GM12872 (cell line): ENCODE data around the gene UBN1.

ENCODE experiments used
- CTCF ChIP-seq: IDR thresholded peaks from 3 replicates; pipeline ENCODE4 v1.5.1; 2011; ENCODE audit warnings: low read depth, mild to moderate bottlenecking, low read length, moderate library complexity; ENCODE audit not compliant: insufficient read depth

Gene UBN1

GRCh38 chr16:4890026-4890425 lies 42.7 kb downstream of the UBN1 start:
- no peak for TF ChIP-seq CTCF

- TF ChIP-seq CTCF, result no peak
These were observed 43.4 kb downstream of the UBN1 start for GRCh38 chr16:4890686-4891085.

GRCh38 chr16:4891097-4891885 lies 44.0 kb downstream of the UBN1 start:
- TF ChIP-seq CTCF, result no peak

- TF ChIP-seq CTCF, result no peak
These were observed 44.6 kb downstream of the UBN1 start for GRCh38 chr16:4891886-4892216.

- TF ChIP-seq CTCF, result no peak
These were observed 45.3 kb downstream of the UBN1 start for GRCh38 chr16:4892361-4893102.

GRCh38 chr16:4893103-4893862 lies 46.0 kb downstream of the UBN1 start:
- no peak for TF ChIP-seq CTCF
